CD14-positive monocyte (primary cell): ENCODE measurements around the gene IPO8. TPM values are rescaled to one million over a fixed set of nuclear protein-coding genes. Genes with fewer than 3 reads are reported as not detected.

Source experiments
- DNase-seq, 3 donors: peaks; one replicate each; pipeline ENCODE4 v3.0.0-alpha.2; 2011 to 2022
- H2AFZ ChIP-seq: 2 replicates; pipeline ENCODE4 v1.6.0; 2012; ENCODE audit warnings: mild to moderate bottlenecking, low read depth, low read length, inconsistent platforms; ENCODE audit not compliant: insufficient read depth, poor library complexity, severe bottlenecking
- H3K27ac ChIP-seq, 2 donors: 1 replicate in 1 of 2; 2 replicates in 1 of 2; pipeline ENCODE4 v1.5.1; 2012 to 2013; ENCODE audit warnings: low read length in 2 of 2, control low read depth in 1 of 2, inconsistent platforms in 1 of 2, low read depth in 1 of 2, mild to moderate bottlenecking in 1 of 2
- H3K27me3 ChIP-seq, 2 donors: one replicate each; pipeline versions ENCODE4 v1.6.0 to v1.6.1; 2011 to 2013; ENCODE audit warnings: low read length in 2 of 2; ENCODE audit not compliant: control insufficient read depth in 2 of 2, insufficient read depth in 2 of 2
- H3K36me3 ChIP-seq, 2 donors: replicated peaks in 1 of 2; 1 replicate in 1 of 2; 2 replicates in 1 of 2; pipeline versions ENCODE4 v1.5.1 to v1.6.1; 2012 to 2013; ENCODE audit warnings: low read length in 2 of 2, control low read depth in 1 of 2, inconsistent platforms in 1 of 2, mild to moderate bottlenecking in 1 of 2; ENCODE audit not compliant: insufficient read depth in 2 of 2, control insufficient read depth in 1 of 2
- H3K4me1 ChIP-seq, 2 donors: 1 replicate in 1 of 2; 2 replicates in 1 of 2; pipeline versions ENCODE4 v1.5.1 to v1.6.1; 2012 to 2013; ENCODE audit warnings: low read length in 2 of 2, control low read depth in 1 of 2, inconsistent platforms in 1 of 2, mild to moderate bottlenecking in 1 of 2, moderate library complexity in 1 of 2; ENCODE audit not compliant: insufficient read depth in 2 of 2, control insufficient read depth in 1 of 2
- H3K4me2 ChIP-seq: replicated peaks from 2 replicates; pipeline ENCODE3; 2012; ENCODE audit warnings: low read length, moderate library complexity, mild to moderate bottlenecking; ENCODE audit not compliant: poor library complexity, severe bottlenecking; ENCODE audit errors: extremely low read depth
- H3K4me3 ChIP-seq, 3 experiments: fragments of 200-600 bp in 1 of 3; sonication (generic) in 1 of 3; replicated peaks in 1 of 3; 1 replicate in 2 of 3; 2 replicates in 1 of 3; pipeline ENCODE4 v1.5.1; 2011 to 2013; ENCODE audit warnings: low read length in 3 of 3, mild to moderate bottlenecking in 3 of 3, control low read depth in 2 of 3, low read depth in 2 of 3, inconsistent platforms in 1 of 3, moderate library complexity in 1 of 3
- H3K79me2 ChIP-seq: 2 replicates; pipeline ENCODE4 v1.6.0; 2012; ENCODE audit warnings: mild to moderate bottlenecking, control low read depth, inconsistent platforms, low read length, moderate library complexity; ENCODE audit not compliant: insufficient read depth
- H3K9ac ChIP-seq: 2 replicates; pipeline ENCODE4 v1.6.0; 2017; ENCODE audit warnings: low read length, mild to moderate bottlenecking; ENCODE audit not compliant: insufficient read depth, poor library complexity, severe bottlenecking
- H3K9me3 ChIP-seq, 2 donors: replicated peaks in 1 of 2; 1 replicate in 1 of 2; 2 replicates in 1 of 2; pipeline versions ENCODE4 v1.5.1 to v1.6.1; 2012 to 2013; ENCODE audit warnings: low read length in 2 of 2, control low read depth in 1 of 2; ENCODE audit not compliant: control insufficient read depth in 1 of 2, insufficient read depth in 1 of 2
- H4K20me1 ChIP-seq: 2 replicates; pipeline ENCODE4 v1.6.0; 2012; ENCODE audit warnings: mild to moderate bottlenecking, low read length, control low read depth, moderate library complexity; ENCODE audit not compliant: insufficient read depth
- H3K27ac Mint-ChIP-seq, 7 donors: one replicate each; pipeline ENCODE4 v1.8.0; 2020; ENCODE audit warnings: mild to moderate bottlenecking in 7 of 7, mixed read lengths in 7 of 7, moderate library complexity in 6 of 7, inconsistent platforms in 2 of 7
- H3K27me3 Mint-ChIP-seq, 3 donors: one replicate each; pipeline ENCODE4 v1.8.0; 2021 to 2022; ENCODE audit warnings: low read depth in 3 of 3, mild to moderate bottlenecking in 3 of 3, mixed read lengths in 3 of 3, moderate library complexity in 3 of 3, inconsistent platforms in 1 of 3
- H3K36me3 Mint-ChIP-seq, 2 donors: one replicate each; pipeline ENCODE4 v1.8.0; 2020; ENCODE audit warnings: mixed read lengths in 2 of 2, inconsistent platforms in 1 of 2, mild to moderate bottlenecking in 1 of 2
- H3K4me1 Mint-ChIP-seq: one replicate; pipeline ENCODE4 v1.8.0; 2020; ENCODE audit warnings: mild to moderate bottlenecking, mixed read lengths
- H3K4me3 Mint-ChIP-seq, 2 donors: one replicate each; pipeline ENCODE4 v1.8.0; 2020; ENCODE audit warnings: mild to moderate bottlenecking in 2 of 2, mixed read lengths in 2 of 2, moderate library complexity in 1 of 2
- H3K9me3 Mint-ChIP-seq, 7 donors: one replicate each; pipeline ENCODE4 v1.8.0; 2020 to 2022; ENCODE audit warnings: mixed read lengths in 7 of 7, mild to moderate bottlenecking in 6 of 7, moderate library complexity in 6 of 7, inconsistent platforms in 2 of 7
- WGBS: methylation state at CpG from one replicate; pipeline ENCODE4 v1.1.5; 2013; ENCODE audit warnings: missing lambda C conversion rate; ENCODE audit not compliant: insufficient coverage; 5-methylcytosine and 5-hydroxymethylcytosine counted together
- intact Hi-C, 2 donors: fragments of 100-400 bp; cut with micrococcal nuclease; formaldehyde crosslinking; loops; one replicate each; pipeline versions ENCODE4 v1.15.0 to v1.15.1; 2023
- polyA plus RNA-seq, 3 donors: library from polyadenylated mRNA; depleted of rRNA in 1 of 3; unstranded in 2 of 3; stranded (reverse) in 1 of 3; fragments of 300-500 nt in 2 of 3; fragments of >200 nt in 1 of 3; fragmentation: Illumina TruSeq in 2 of 3; gene quantifications; 1 replicate in 2 of 3; 2 replicates in 1 of 3; pipeline ENCODE4 v1.2.3, GENCODE V29; 2012 to 2021
- TF ChIP-seq, protein P1 (sequence below): fragments of 200-600 bp; IDR thresholded peaks from one replicate; pipeline ENCODE4 v1.8.0; 2022; ENCODE audit warnings: antibody characterized with exemption, mild to moderate bottlenecking

IPO8 gene
- polyA plus RNA-seq, 3 donors, result 8.4 to 15.8 (median 12.5) TPM

DNA sequence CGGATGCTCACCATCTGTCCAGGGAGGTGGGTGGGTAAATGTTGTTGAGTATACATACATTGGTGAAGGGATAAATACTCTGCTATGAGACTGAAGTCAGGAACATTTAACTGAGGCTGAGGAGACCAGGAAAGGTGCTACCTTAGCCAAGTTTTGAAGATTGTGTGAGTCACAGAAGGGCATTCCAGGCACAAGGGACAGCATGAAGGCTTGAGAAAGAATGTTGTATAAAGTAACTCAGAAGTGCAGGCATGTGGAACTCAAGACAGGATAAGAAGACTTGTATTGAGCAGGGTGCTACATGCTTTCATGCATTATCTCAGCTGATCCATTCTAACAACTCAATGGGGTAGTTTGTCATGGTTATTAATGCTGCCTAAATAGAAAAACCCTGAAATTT lies 112.7 kb downstream of the IPO8 start:
- no peaks in the 10 kb centered on the region for H3K4me1 Mint-ChIP-seq
- no peak for DNase-seq
- no CpG with 5 or more reads among the region's 1 CpG for WGBS
- Histone ChIP-seq H3K27ac (no peak overlapping the region), H3K4me1 (no peaks in the 10 kb centered on the region), H2AFZ (no peak overlapping the region), H3K9ac (no peak overlapping the region), H3K9me3 (peaks cover 0 to 4% of the 10 kb centered on the region in 2 donors), H3K79me2 (no peaks in the 10 kb centered on the region), H4K20me1 (no peaks in the 10 kb centered on the region), H3K36me3 (no peaks in the 10 kb centered on the region), H3K4me2 (no peak overlapping the region), H3K27me3 (no peaks in the 10 kb centered on the region), H3K4me3 (no peak overlapping the region)
- no peaks in the 10 kb centered on the region for H3K36me3 Mint-ChIP-seq
- peaks cover 6 to 22% (median 14%) of the 10 kb centered on the region in 7 donors for H3K9me3 Mint-ChIP-seq
- TF ChIP-seq, protein P1, sequence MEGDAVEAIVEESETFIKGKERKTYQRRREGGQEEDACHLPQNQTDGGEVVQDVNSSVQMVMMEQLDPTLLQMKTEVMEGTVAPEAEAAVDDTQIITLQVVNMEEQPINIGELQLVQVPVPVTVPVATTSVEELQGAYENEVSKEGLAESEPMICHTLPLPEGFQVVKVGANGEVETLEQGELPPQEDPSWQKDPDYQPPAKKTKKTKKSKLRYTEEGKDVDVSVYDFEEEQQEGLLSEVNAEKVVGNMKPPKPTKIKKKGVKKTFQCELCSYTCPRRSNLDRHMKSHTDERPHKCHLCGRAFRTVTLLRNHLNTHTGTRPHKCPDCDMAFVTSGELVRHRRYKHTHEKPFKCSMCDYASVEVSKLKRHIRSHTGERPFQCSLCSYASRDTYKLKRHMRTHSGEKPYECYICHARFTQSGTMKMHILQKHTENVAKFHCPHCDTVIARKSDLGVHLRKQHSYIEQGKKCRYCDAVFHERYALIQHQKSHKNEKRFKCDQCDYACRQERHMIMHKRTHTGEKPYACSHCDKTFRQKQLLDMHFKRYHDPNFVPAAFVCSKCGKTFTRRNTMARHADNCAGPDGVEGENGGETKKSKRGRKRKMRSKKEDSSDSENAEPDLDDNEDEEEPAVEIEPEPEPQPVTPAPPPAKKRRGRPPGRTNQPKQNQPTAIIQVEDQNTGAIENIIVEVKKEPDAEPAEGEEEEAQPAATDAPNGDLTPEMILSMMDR, result no peak
- H3K4me3 Mint-ChIP-seq, result no peak overlapping the region
- intact Hi-C loops, result no loop called here
- no peak overlapping the region for H3K27ac Mint-ChIP-seq
- H3K27me3 Mint-ChIP-seq, result peaks cover 0 to 2% (median 2%) of the 10 kb centered on the region in 3 donors

DNA sequence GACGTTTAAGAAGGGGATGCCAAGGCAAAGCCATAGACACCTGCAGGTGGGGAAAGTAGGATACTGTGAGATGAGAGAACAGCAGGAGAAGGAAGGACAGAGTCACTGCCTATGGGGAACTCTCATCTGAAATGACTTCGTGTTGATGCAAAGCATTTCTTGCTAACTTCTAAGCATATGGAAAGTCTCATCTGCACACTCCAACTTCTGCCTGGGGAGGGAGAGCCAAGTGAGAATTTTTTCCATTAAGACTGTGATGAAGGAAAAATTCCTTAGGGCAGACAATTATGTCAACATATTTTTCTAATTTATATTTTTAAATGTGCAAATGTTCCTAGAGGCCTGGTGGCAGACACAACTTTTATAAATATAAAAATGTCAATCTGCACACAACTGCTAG lies 115.3 kb downstream of the IPO8 start:
- Mint-ChIP-seq H3K4me1 (no peaks in the 10 kb centered on the region), H3K4me3 (no peak overlapping the region), H3K36me3 (no peaks in the 10 kb centered on the region), H3K27ac (no peak overlapping the region), H3K9me3 (peaks cover 6 to 24% (median 16%) of the 10 kb centered on the region in 7 donors), H3K27me3 (peaks cover 0 to 2% (median 2%) of the 10 kb centered on the region in 3 donors)
- H3K4me1 ChIP-seq, result no peaks in the 10 kb centered on the region
- no peak overlapping the region for H3K27ac ChIP-seq
- peaks cover 0 to 7% of the 10 kb centered on the region in 2 donors for H3K9me3 ChIP-seq
- 67% methylated on average over 1 of the region's 2 CpGs for WGBS
- DNase-seq, result no peak
- no peak overlapping the region for H3K4me3 ChIP-seq
- TF ChIP-seq, protein P1, result no peak
- H3K4me2 ChIP-seq, result no peak overlapping the region
- H4K20me1 ChIP-seq, result no peaks in the 10 kb centered on the region
- no peaks in the 10 kb centered on the region for H3K36me3 ChIP-seq
- H2AFZ ChIP-seq, result no peak overlapping the region
- H3K9ac ChIP-seq, result no peak overlapping the region
- H3K27me3 ChIP-seq, result no peaks in the 10 kb centered on the region
- intact Hi-C loops, result no loop called here
- no peaks in the 10 kb centered on the region for H3K79me2 ChIP-seq

Other genes starting within 250 kb of the IPO8 start
- gene CAPRIN2, start 59.1 kb upstream of the IPO8 start, polyA plus RNA-seq, result 10 to 100 TPM in 1 of 3 donors, 1 to 10 TPM in 2; 1.4 to 10.3 (median 2.0) TPM
- not detected for gene TSPAN11, start 230.9 kb upstream of the IPO8 start, polyA plus RNA-seq